ENCODE results near the gene UVSSA.

UVSSA gene

DNA sequence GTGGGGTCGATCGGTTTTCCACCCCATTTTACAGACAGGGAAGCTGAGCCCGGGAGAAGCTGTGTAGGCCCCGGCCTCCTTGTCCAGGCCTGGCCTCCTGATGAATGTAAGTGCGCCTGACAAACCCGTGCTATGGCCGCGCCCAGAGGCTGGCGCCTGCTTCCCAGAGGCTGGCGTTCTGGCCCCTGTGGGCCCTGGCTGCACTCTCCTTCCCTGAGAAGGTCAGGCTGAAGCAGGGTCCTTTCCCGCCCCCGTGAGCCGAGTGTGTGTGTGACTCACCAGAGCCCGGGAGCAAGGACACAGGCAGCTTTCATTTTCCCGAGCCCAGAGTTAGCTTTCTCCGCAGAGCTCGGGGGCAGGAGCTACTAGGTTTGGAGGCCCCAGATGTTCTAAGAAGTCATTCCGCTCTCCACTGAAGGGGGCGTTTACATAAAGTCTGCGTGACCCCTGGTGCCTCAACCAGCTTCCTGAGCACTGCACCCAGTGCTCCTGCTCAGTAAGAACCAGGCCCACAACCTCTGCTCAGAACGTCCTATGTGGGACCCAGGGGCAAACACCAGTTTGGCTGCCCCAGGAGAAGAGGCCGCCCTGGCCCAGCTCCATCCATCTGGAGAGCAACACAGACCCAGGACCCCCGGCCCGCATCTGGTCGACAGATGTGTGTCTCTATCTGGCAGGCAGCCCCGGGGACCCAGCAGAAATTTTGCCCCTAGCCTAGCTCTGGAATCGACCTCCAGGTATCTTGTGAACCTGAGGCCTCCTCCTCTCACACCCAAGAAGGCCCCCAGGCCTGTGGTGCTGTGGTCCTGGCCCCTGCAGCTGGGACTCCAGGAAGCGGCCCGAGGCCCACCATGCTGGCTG, 13.6 kb downstream of the UVSSA start:
- Histone ChIP-seq H3K36me3 (ENCODE audit: insufficient read depth, low read length) (no peaks in the 10 kb centered on the region), H3K9ac (ENCODE audit: insufficient read length) (no peak overlapping the region), H3K9me3 (ENCODE audit: low read depth, low read length) (no peaks in the 10 kb centered on the region), H3K27ac (no peak overlapping the region), H3K4me3 (no peak overlapping the region)
- DNase-seq (ENCODE audit: low read depth, low spot score): no peak
- no peak for TF ChIP-seq FOXP2 (optimal IDR thresholded peaks at IDR 0.05; ENCODE audit: control extremely low read depth, extremely low read length, insufficient read depth)
- no peak for TF ChIP-seq EZH2 (IDR thresholded peaks at IDR 0.05)

DNA sequence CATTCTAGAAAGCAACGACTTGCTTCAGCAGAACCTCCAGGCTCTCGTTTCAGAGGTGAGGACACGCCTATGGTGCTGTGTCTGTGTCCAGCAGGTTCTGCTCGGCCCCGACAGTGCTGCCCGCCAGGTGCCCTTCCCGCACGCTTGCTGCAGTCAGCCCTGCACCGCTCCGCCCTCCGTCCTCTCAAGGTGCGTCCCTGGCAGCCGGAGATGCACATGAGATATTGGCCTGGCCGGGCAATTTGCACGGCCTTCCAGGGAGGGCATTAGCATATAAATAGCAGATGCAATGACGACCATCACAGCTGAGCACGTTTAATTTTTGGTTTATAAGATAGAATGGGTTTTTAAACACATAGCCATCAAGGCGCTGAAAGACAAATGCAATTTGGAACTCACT, 14.4 kb downstream of the UVSSA start:
- DNase-seq (ENCODE audit: low read depth, low spot score): no peak
- Histone ChIP-seq H3K4me3 (no peak overlapping the region), H3K9me3 (ENCODE audit: low read depth, low read length) (no peaks in the 10 kb centered on the region), H3K27ac (no peak overlapping the region), H3K36me3 (ENCODE audit: insufficient read depth, low read length) (no peaks in the 10 kb centered on the region), H3K9ac (ENCODE audit: insufficient read length) (no peak overlapping the region)
- TF ChIP-seq POLR2AphosphoS5 (IDR thresholded peaks at IDR 0.05; ENCODE audit: borderline replicate concordance, low read depth, low read length) (no peak), EZH2 (IDR thresholded peaks at IDR 0.05) (no peak), FOXP2 (optimal IDR thresholded peaks at IDR 0.05; ENCODE audit: control extremely low read depth, extremely low read length, insufficient read depth) (no peak)

DNA sequence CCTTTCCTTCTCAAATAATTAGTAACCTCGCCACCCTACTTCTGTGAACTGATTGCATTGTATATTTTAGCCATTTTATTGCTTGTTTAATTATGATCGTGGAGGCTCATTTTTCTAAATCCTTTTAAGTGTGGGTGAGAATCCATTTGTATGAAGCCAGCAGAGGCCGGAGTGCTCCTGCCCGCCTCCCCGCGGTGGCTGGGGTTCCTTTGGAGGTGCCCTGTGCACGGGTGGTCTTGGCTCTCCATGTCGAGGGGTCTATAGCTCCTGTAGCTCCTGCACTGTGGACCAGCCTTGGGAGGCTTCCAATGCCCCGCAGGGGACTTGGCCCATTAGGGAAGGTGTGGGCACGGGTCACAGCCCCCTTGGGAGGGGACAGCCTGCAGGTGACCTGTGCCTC, 15.0 kb downstream of the UVSSA start:
- no peak for DNase-seq (ENCODE audit: low read depth, low spot score)
- Histone ChIP-seq H3K27ac (no peak overlapping the region), H3K9ac (ENCODE audit: insufficient read length) (no peak overlapping the region), H3K4me3 (no peak overlapping the region), H3K9me3 (ENCODE audit: low read depth, low read length) (no peaks in the 10 kb centered on the region), H3K36me3 (ENCODE audit: insufficient read depth, low read length) (no peaks in the 10 kb centered on the region)
- no peak for TF ChIP-seq EZH2 (IDR thresholded peaks at IDR 0.05)
- TF ChIP-seq FOXP2 (optimal IDR thresholded peaks at IDR 0.05; ENCODE audit: control extremely low read depth, extremely low read length, insufficient read depth): no peak
- no peak for TF ChIP-seq POLR2AphosphoS5 (IDR thresholded peaks at IDR 0.05; ENCODE audit: borderline replicate concordance, low read depth, low read length)

DNA sequence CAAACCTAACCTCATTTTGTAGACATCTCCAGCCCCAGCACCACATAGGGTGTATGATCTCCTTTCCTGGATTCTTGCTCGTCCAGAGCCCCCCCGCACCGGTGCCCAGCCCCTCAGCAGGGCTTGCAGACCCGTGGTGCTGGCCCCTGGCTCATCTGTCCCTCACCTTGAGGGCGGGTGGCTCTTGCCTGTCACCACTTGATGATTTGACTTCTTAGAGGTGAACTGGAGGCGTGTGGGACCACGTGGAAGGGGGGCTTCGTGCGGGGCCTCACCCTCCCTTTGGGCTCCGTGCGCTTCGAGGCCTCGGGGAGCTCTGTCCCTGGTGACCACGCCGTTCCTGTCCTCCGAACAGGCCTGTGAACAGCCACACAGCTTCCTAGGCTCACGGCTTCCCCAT, 15.5 kb downstream of the UVSSA start:
- H3K4me3 ChIP-seq: no peak overlapping the region
- no peaks in the 10 kb centered on the region for H3K36me3 ChIP-seq (ENCODE audit: insufficient read depth, low read length)
- H3K27ac ChIP-seq: no peak overlapping the region
- no peak for TF ChIP-seq POLR2AphosphoS5 (IDR thresholded peaks at IDR 0.05; ENCODE audit: borderline replicate concordance, low read depth, low read length)
- no peak for TF ChIP-seq FOXP2 (optimal IDR thresholded peaks at IDR 0.05; ENCODE audit: control extremely low read depth, extremely low read length, insufficient read depth)
- TF ChIP-seq EZH2 (IDR thresholded peaks at IDR 0.05): no peak
- no peak overlapping the region for H3K9ac ChIP-seq (ENCODE audit: insufficient read length)
- no peaks in the 10 kb centered on the region for H3K9me3 ChIP-seq (ENCODE audit: low read depth, low read length)
- DNase-seq (ENCODE audit: low read depth, low spot score): no peak

DNA sequence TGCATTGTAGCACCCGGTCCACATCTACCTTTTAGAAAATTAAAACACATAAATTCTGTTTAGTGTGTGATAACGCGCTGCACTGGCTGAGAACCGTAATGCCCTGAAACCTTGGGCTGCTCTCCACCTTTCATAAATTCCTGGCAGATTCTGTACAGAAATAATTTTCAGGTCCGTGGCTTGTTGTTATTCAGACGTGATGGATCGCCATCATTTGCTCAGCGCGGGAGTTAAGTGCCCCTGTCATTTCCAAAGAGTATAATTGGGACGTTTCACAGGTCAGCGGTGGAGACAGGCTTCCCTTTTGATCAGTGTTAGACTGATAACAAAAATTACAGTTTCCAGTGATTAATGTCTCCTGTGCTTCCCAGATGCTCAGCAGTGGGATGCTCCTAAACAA, 16.5 kb downstream of the UVSSA start:
- Histone ChIP-seq H3K9ac (ENCODE audit: insufficient read length) (no peak overlapping the region), H3K9me3 (ENCODE audit: low read depth, low read length) (no peaks in the 10 kb centered on the region), H3K27ac (no peak overlapping the region), H3K4me3 (no peak overlapping the region), H3K36me3 (ENCODE audit: insufficient read depth, low read length) (no peaks in the 10 kb centered on the region)
- TF ChIP-seq POLR2AphosphoS5 (IDR thresholded peaks at IDR 0.05; ENCODE audit: borderline replicate concordance, low read depth, low read length) (no peak), FOXP2 (optimal IDR thresholded peaks at IDR 0.05; ENCODE audit: control extremely low read depth, extremely low read length, insufficient read depth) (no peak), EZH2 (IDR thresholded peaks at IDR 0.05) (no peak)
- DNase-seq (ENCODE audit: low read depth, low spot score): no peak

DNA sequence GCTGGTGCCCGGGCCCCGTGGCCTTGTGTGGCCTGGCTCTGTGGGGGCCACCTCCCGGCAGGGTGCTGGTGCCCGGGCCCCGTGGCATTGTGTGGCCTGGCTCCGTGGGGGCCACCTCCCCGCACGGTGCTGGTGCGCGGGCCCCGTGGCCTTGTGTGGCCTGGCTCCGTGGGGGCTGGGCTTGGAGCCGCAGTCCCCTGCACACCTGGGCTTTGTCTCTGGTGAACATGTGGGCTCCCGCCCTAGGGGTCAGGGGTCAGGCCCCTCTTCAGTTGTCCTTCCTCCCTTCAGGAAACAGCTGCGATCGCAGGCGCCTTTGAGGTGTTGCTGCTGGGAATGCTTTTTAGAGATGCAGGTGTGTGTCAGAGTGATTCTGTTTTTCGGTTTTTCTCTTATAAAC, 17.2 kb downstream of the UVSSA start:
- no peak overlapping the region for H3K4me3 ChIP-seq
- H3K27ac ChIP-seq: no peak overlapping the region
- DNase-seq (ENCODE audit: low read depth, low spot score): no peak
- H3K9ac ChIP-seq (ENCODE audit: insufficient read length): no peak overlapping the region
- TF ChIP-seq EZH2 (IDR thresholded peaks at IDR 0.05): no peak
- TF ChIP-seq FOXP2 (optimal IDR thresholded peaks at IDR 0.05; ENCODE audit: control extremely low read depth, extremely low read length, insufficient read depth): no peak
- TF ChIP-seq POLR2AphosphoS5 (IDR thresholded peaks at IDR 0.05; ENCODE audit: borderline replicate concordance, low read depth, low read length): no peak
- H3K36me3 ChIP-seq (ENCODE audit: insufficient read depth, low read length): no peaks in the 10 kb centered on the region
- no peaks in the 10 kb centered on the region for H3K9me3 ChIP-seq (ENCODE audit: low read depth, low read length)

DNA sequence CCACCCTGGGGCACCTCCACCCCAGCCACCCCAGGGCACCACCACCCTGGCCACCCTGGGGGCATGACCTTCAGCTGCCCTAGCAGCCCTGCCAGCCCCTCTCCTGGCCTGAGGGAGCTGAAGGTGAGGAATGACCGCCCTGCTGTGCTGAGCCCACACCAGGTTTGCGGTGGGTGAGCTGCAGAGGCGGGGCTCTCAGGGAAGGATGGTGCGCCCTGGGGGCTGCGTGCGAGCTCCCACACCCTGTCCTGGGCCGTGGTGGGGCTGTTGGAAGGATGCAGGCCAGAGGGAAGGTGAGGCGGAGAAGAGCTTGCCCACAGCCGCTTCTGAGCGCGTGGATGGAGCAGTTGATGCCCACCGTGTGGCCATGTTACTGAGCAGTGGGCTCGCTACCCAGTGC, 17.7 kb downstream of the UVSSA start:
- Histone ChIP-seq H3K36me3 (ENCODE audit: insufficient read depth, low read length) (no peaks in the 10 kb centered on the region), H3K9me3 (ENCODE audit: low read depth, low read length) (no peaks in the 10 kb centered on the region), H3K4me3 (no peak overlapping the region), H3K27ac (no peak overlapping the region), H3K9ac (ENCODE audit: insufficient read length) (no peak overlapping the region)
- TF ChIP-seq EZH2 (IDR thresholded peaks at IDR 0.05) (no peak), POLR2AphosphoS5 (IDR thresholded peaks at IDR 0.05; ENCODE audit: borderline replicate concordance, low read depth, low read length) (no peak), FOXP2 (optimal IDR thresholded peaks at IDR 0.05; ENCODE audit: control extremely low read depth, extremely low read length, insufficient read depth) (no peak)
- no peak for DNase-seq (ENCODE audit: low read depth, low spot score)

DNA sequence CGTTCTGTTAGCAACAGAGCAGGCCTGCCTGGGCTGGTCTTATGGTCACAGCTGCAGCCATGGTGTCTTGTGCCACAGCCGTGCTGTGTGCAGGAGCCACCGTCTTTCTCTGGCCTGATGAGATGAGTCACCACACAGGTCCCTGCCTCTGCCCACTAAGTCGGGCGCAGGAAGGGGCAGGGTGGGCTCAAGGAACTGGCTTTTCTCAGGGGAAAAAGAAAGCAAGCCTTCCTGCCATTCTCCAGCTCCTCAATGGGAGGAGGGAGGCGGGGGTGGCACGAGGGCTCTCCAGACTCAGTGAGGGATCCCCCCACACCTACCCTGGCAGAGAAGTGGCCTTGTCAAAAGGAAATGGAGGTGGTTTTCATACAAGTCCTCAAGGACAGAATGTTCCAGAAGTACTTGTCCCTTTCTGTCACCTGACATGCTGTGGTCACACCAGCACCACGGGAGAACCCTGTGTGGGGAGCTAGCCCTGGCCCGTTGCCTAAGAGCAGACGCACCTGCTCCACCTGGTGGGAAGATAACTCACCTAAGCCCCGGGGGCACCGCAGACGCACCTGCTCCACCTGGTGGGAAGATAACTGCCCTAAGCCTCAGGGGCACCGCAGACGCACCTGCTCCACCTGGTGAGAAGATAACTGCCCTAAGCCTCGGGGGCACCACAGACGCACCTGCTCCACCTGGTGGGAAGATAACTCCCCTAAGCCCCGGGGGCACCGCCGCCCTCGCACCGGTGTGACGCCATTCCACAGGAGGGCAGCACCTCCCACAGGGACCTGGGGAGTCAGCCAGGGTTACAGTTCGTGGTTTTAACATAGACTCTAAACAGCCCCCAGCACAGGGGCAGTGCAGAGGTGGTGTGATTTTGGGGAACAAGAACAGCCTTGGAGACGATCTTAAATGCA, 18.5 kb downstream of the UVSSA start:
- Histone ChIP-seq H3K36me3 (ENCODE audit: insufficient read depth, low read length) (no peaks in the 10 kb centered on the region), H3K27ac (no peak overlapping the region), H3K4me3 (no peak overlapping the region), H3K9me3 (ENCODE audit: low read depth, low read length) (no peaks in the 10 kb centered on the region), H3K9ac (ENCODE audit: insufficient read length) (no peak overlapping the region)
- no peak for TF ChIP-seq FOXP2 (optimal IDR thresholded peaks at IDR 0.05; ENCODE audit: control extremely low read depth, extremely low read length, insufficient read depth)
- TF ChIP-seq POLR2AphosphoS5 (IDR thresholded peaks at IDR 0.05; ENCODE audit: borderline replicate concordance, low read depth, low read length): no peak
- TF ChIP-seq EZH2 (IDR thresholded peaks at IDR 0.05): no peak
- DNase-seq (ENCODE audit: low read depth, low spot score): no peak
